ENCODE measurements around the gene SPATA6L.

Gene SPATA6L

DNA sequence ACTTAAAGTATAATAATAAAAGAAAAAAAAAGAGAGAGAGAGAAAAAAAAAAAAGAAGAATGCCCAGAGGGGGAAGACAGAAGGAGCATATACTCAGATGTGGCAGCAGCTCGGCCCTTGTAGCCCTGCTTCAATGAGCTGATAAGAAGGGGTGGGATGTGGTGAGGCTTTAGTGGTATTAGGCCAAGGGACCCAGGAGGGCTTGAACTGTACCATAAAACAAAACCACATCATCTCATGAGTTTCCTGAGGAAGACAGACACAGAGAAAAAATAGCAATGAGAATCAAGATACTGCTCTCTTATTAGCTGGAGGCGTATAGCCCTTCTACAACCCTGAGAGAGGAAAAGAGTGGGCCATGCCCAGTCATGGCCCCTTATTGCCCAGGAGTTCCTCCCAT, 103.2 kb downstream of the SPATA6L start:
- no peak overlapping the region for H3K4me3 ChIP-seq (ENCODE audit: low read depth, low read length)
- H2AFZ ChIP-seq: no peak overlapping the region
- no peaks in the 10 kb centered on the region for H3K36me3 ChIP-seq (ENCODE audit: control insufficient read depth, insufficient read depth, low read length)
- no peak for TF ChIP-seq CTCF (IDR thresholded peaks at IDR 0.05)
- H3K27me3 ChIP-seq (ENCODE audit: control insufficient read depth, insufficient read depth, low read length): no peaks in the 10 kb centered on the region
- no peak overlapping the region for H3K27ac ChIP-seq
- H3K79me2 ChIP-seq: no peaks in the 10 kb centered on the region
- no peaks in the 10 kb centered on the region for H3K4me1 ChIP-seq
- no peak overlapping the region for H3K4me2 ChIP-seq (ENCODE audit: low read length)
- H3K9me3 ChIP-seq (ENCODE audit: control insufficient read depth, low read length): no peaks in the 10 kb centered on the region
- no peak overlapping the region for H3K9ac ChIP-seq

DNA sequence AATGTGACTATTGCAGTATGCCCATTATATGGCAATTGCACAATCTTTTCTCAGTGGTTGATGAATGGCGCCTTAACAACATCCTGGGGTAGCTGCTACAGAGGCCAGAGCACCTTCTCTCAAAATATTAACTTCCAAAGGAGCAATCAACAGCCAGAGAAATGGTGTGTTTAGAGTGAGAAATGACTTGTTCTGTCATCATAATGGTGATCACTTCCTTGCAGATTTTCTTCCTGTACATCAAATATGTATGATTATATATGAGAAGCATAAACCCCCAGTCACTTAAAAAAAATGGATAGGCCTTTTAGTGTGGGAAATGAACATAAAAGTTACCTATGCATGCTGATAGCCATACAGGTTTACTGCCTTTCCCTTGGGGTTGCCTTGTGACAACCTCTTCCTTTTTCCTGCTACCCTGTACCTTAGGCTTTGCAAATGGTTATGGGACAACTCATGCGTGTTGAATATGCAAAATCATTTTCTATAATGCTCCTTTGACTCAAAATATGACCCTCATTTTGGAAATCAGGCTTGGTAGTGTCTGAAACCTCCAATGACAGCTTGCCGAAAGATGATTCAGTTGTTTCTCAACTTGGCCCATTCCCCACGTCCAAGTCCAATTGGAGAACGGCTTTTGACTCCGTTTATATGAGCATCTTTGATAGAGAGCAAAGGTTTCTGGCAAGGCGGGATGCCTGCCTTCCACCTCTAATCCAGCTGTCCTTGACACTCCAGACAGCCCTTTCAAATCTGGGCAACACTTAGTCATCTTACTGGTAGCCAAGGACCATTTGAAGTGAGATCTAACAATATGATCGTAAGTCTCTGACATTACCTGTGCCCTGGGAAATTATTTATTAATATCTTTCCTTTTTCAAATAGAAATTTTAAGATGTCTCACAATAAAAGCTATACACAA, 106.8 kb downstream of the SPATA6L start:
- H3K27ac ChIP-seq: no peak overlapping the region
- H3K9me3 ChIP-seq (ENCODE audit: control insufficient read depth, low read length): no peaks in the 10 kb centered on the region
- H3K36me3 ChIP-seq (ENCODE audit: control insufficient read depth, insufficient read depth, low read length): no peaks in the 10 kb centered on the region
- no peak for TF ChIP-seq CTCF (IDR thresholded peaks at IDR 0.05)
- no peaks in the 10 kb centered on the region for H3K4me1 ChIP-seq
- H3K4me2 ChIP-seq (ENCODE audit: low read length): no peak overlapping the region
- H3K9ac ChIP-seq: no peak overlapping the region
- H3K27me3 ChIP-seq (ENCODE audit: control insufficient read depth, insufficient read depth, low read length): no peaks in the 10 kb centered on the region
- no peaks in the 10 kb centered on the region for H3K79me2 ChIP-seq
- H3K4me3 ChIP-seq (ENCODE audit: low read depth, low read length): no peak overlapping the region
- H2AFZ ChIP-seq: no peak overlapping the region

GRCh38 chr9:4558371-4558998, 107.8 kb downstream of the SPATA6L start:
- Histone ChIP-seq H3K79me2 (no peaks in the 10 kb centered on the region), H3K27ac (no peak overlapping the region), H3K9me3 (ENCODE audit: control insufficient read depth, low read length) (no peaks in the 10 kb centered on the region), H3K36me3 (ENCODE audit: control insufficient read depth, insufficient read depth, low read length) (no peaks in the 10 kb centered on the region), H3K4me2 (ENCODE audit: low read length) (no peak overlapping the region), H2AFZ (no peak overlapping the region), H3K27me3 (ENCODE audit: control insufficient read depth, insufficient read depth, low read length) (no peaks in the 10 kb centered on the region), H3K9ac (no peak overlapping the region), H3K4me1 (no peaks in the 10 kb centered on the region), H3K4me3 (ENCODE audit: low read depth, low read length) (no peak overlapping the region)
- TF ChIP-seq CTCF (IDR thresholded peaks at IDR 0.05): no peak

- no peak overlapping the region for H3K9ac ChIP-seq
Observed at GRCh38 chr9:4555236-4555635, 111.0 kb downstream of the SPATA6L start.

More at GRCh38 chr9:4555236-4555635, 111.0 kb downstream of the SPATA6L start:
- Histone ChIP-seq H3K36me3 (ENCODE audit: control insufficient read depth, insufficient read depth, low read length) (no peaks in the 10 kb centered on the region), H3K79me2 (no peaks in the 10 kb centered on the region), H3K27me3 (ENCODE audit: control insufficient read depth, insufficient read depth, low read length) (no peaks in the 10 kb centered on the region), H3K27ac (no peak overlapping the region), H3K4me2 (ENCODE audit: low read length) (no peak overlapping the region), H3K9me3 (ENCODE audit: control insufficient read depth, low read length) (no peaks in the 10 kb centered on the region), H3K4me1 (no peaks in the 10 kb centered on the region), H3K4me3 (ENCODE audit: low read depth, low read length) (no peak overlapping the region), H2AFZ (no peak overlapping the region)
- no peak for TF ChIP-seq CTCF (IDR thresholded peaks at IDR 0.05)

Data from parathyroid adenoma (tissue), 2 donors.